SU-DHL-6 (cell line): ENCODE measurements around the gene TREX2.

Experiments
- CTCF ChIP-seq: fragments of 200-600 bp; sonication (generic); IDR thresholded peaks from one replicate; pipeline ENCODE4 v1.5.1; 2017; ENCODE audit warnings: antibody characterized with exemption, mild to moderate bottlenecking, low read length, moderate library complexity; ENCODE audit not compliant: insufficient read depth, poor library complexity, severe bottlenecking
- EZH2phosphoT487 ChIP-seq: fragments of 200-600 bp; sonication (generic), shearing (Covaris generic); conservative IDR thresholded peaks from 2 replicates; pipeline ENCODE4 v1.6.1; 2018; ENCODE audit warnings: mild to moderate bottlenecking, antibody characterized with exemption, low read length, moderate library complexity, mixed read lengths

GRCh38 chrX:153408871-153409351 is 36.9 kb downstream of the TREX2 start:
- TF ChIP-seq CTCF = no peak
- no peak for TF ChIP-seq EZH2phosphoT487
